Body of pancreas (tissue), 4 donors: ENCODE measurements around the gene TNIP2. TPM values are rescaled to one million over a fixed set of nuclear protein-coding genes. Genes with fewer than 3 reads are reported as not detected.

ENCODE experiments used
- ATAC-seq: fragments of 150-250 bp; one replicate; pipeline ENCODE4 v1.9.1; 2016
- DNase-seq, 4 donors: peaks; one replicate each; pipeline ENCODE4 v3.0.0-alpha.2; 2019
- H3K27ac ChIP-seq, 4 donors: fragments of 200-600 bp; sonication (generic); 1 replicate in 3 of 4; 2 replicates in 1 of 4; pipeline versions ENCODE4 v1.5.1 to v1.6.1; 2016 to 2019; ENCODE audit warnings: mild to moderate bottlenecking in 1 of 4, mixed read lengths in 1 of 4, moderate library complexity in 1 of 4
- H3K27me3 ChIP-seq, 2 donors: fragments of 200-600 bp; sonication (generic); one replicate each; pipeline ENCODE4 v1.6.0; 2016; ENCODE audit warnings: mild to moderate bottlenecking in 1 of 2
- H3K36me3 ChIP-seq, 2 donors: fragments of 200-600 bp; sonication (generic); replicated peaks in 1 of 2; 2 replicates each; pipeline ENCODE4 v1.5.1; 2016; ENCODE audit warnings: low read depth in 2 of 2; ENCODE audit not compliant: insufficient read depth in 1 of 2
- H3K4me1 ChIP-seq: fragments of 200-600 bp; sonication (generic); one replicate; pipeline ENCODE4 v1.6.0; 2016
- H3K4me3 ChIP-seq, 2 donors: fragments of 200-600 bp; sonication (generic); 1 replicate in 1 of 2; 2 replicates in 1 of 2; pipeline ENCODE4 v1.5.1; 2016 to 2019
- H3K9me3 ChIP-seq, 3 donors: fragments of 200-600 bp; sonication (generic); 1 replicate in 2 of 3; 2 replicates in 1 of 3; pipeline ENCODE4 v1.5.1; 2016
- POLR2A ChIP-seq, 3 donors: fragments of 450-650 bp; IDR thresholded peaks; one replicate each; pipeline ENCODE4 v1.6.1; 2016; ENCODE audit warnings: antibody characterized with exemption in 3 of 3, mild to moderate bottlenecking in 2 of 3
- WGBS, 2 donors: methylation state at CpG; one replicate each; pipeline ENCODE4 v1.1.5; 2017; 5-methylcytosine and 5-hydroxymethylcytosine counted together
- intact Hi-C: fragments of 100-400 bp; cut with DNase I; formaldehyde crosslinking; loops from one replicate; pipeline ENCODE4 v1.15.1; 2023
- total RNA-seq, 2 donors: library from RNA; depleted of rRNA; stranded (reverse); fragments of >200 nt; gene quantifications; one replicate each; pipeline ENCODE4 v1.1.0, GENCODE V29; 2016
- TF ChIP-seq, protein P1 (sequence below), 7 experiments: fragments of 450-650 bp in 4 of 7; fragments of 200-600 bp in 3 of 7; sonication (generic) in 3 of 7; IDR thresholded peaks; one replicate each; pipeline ENCODE4 v1.5.1; 2016 to 2019; ENCODE audit warnings: antibody characterized with exemption in 7 of 7

TNIP2 gene
- total RNA-seq, 2 donors from 2014 or later: 39.7 to 75.8 TPM

DNA sequence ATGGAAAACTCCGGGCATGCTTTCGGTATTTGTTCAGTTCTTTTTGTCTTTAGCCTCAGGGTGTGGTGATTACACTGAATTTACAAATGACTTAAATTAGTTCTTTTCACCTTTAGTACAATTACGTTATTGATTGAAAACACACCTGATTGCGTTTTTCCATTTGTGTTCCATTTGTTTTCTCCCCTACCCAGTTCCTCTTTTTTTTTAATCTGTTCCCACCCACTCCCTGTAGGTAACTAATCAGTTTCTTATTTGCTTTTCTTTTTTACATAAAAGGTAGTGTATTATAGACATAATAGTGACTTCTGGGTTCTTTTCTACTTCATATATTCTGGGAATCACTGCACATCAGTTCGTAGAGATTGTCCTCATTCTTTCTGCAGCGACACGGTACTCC lies 53.4 kb downstream of the TNIP2 start:
- intact Hi-C loops: no loop called here
- no peak overlapping the region for H3K27ac ChIP-seq

GRCh38 chr4:2702361-2702760 lies 53.8 kb downstream of the TNIP2 start:
- H3K36me3 ChIP-seq: peaks cover 10 to 34% of the 10 kb centered on the region in 2 donors
- no peaks in the 10 kb centered on the region for H3K27me3 ChIP-seq
- intact Hi-C loops: no loop called here
- no peaks in the 10 kb centered on the region for H3K4me1 ChIP-seq
- WGBS, 2 donors: 94 to 95% methylated on average over 8 of the region's 8 CpGs
- H3K27ac ChIP-seq: no peak overlapping the region
- H3K9me3 ChIP-seq: no peaks in the 10 kb centered on the region
- ATAC-seq: no peak
- no peak for DNase-seq
- TF ChIP-seq, protein P1, sequence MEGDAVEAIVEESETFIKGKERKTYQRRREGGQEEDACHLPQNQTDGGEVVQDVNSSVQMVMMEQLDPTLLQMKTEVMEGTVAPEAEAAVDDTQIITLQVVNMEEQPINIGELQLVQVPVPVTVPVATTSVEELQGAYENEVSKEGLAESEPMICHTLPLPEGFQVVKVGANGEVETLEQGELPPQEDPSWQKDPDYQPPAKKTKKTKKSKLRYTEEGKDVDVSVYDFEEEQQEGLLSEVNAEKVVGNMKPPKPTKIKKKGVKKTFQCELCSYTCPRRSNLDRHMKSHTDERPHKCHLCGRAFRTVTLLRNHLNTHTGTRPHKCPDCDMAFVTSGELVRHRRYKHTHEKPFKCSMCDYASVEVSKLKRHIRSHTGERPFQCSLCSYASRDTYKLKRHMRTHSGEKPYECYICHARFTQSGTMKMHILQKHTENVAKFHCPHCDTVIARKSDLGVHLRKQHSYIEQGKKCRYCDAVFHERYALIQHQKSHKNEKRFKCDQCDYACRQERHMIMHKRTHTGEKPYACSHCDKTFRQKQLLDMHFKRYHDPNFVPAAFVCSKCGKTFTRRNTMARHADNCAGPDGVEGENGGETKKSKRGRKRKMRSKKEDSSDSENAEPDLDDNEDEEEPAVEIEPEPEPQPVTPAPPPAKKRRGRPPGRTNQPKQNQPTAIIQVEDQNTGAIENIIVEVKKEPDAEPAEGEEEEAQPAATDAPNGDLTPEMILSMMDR (IDR thresholded peaks at IDR 0.05): no peak
- no peak for TF ChIP-seq POLR2A (IDR thresholded peaks at IDR 0.05)
- H3K4me3 ChIP-seq: no peak overlapping the region

More for the DNA sequence above, 53.4 kb downstream of the TNIP2 start:
- H3K27me3 ChIP-seq: no peaks in the 10 kb centered on the region
- TF ChIP-seq, protein P1 (IDR thresholded peaks at IDR 0.05): no peak
- no peak for TF ChIP-seq POLR2A (IDR thresholded peaks at IDR 0.05)
- no peaks in the 10 kb centered on the region for H3K4me1 ChIP-seq
- H3K9me3 ChIP-seq: no peaks in the 10 kb centered on the region
- no peak overlapping the region for H3K4me3 ChIP-seq
- ATAC-seq: no peak
- DNase-seq: no peak
- WGBS, 2 donors: 81 to 95% methylated on average over 7 of the region's 7 CpGs
- H3K36me3 ChIP-seq: peaks cover 10 to 34% of the 10 kb centered on the region in 2 donors

DNA sequence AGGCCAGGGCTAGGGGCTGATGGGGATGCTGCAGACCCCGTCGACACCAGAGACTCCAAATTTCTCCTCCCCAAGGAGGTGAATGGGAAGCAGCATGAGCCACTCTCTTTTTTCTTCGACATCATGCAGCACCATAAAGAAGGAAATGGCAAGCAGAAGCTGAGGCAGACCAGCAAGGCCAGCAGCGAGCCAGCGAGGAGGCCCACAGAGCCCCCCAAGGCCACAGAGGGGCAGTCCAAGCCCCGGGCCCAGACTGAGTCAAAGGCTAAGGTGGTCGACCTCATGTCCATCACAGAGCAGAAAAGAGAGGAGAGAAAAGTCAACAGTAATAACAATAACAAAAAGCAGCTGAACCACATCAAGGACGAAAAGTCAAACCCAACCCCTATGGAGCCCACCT lies 56.1 kb downstream of the TNIP2 start:
- H3K27ac ChIP-seq: no peak overlapping the region
- DNase-seq (no peak), ATAC-seq (no peak)
- no peaks in the 10 kb centered on the region for H3K27me3 ChIP-seq
- TF ChIP-seq, protein P1 (IDR thresholded peaks at IDR 0.05): no peak
- TF ChIP-seq POLR2A (IDR thresholded peaks at IDR 0.05): no peak
- peaks cover 10 to 47% of the 10 kb centered on the region in 2 donors for H3K36me3 ChIP-seq
- H3K9me3 ChIP-seq: no peaks in the 10 kb centered on the region
- 87 to 88% methylated on average over 8 of the region's 8 CpGs for WGBS, 2 donors
- intact Hi-C loops: no loop called here
- H3K4me3 ChIP-seq: no peak overlapping the region
- H3K4me1 ChIP-seq: no peaks in the 10 kb centered on the region

- TF ChIP-seq, protein P1 (IDR thresholded peaks at IDR 0.05): no peak
- TF ChIP-seq POLR2A (IDR thresholded peaks at IDR 0.05): no peak
- no peak for DNase-seq
These were observed 56.6 kb downstream of the TNIP2 start for GRCh38 chr4:2699534-2699933.

GRCh38 chr4:2698951-2699505 lies 57.1 kb downstream of the TNIP2 start:
- Histone ChIP-seq H3K4me1 (no peaks in the 10 kb centered on the region), H3K9me3 (no peaks in the 10 kb centered on the region), H3K27ac (no peak overlapping the region), H3K36me3 (peaks cover 10 to 50% of the 10 kb centered on the region in 2 donors), H3K4me3 (no peak overlapping the region), H3K27me3 (no peaks in the 10 kb centered on the region)
- DNase-seq: no peak
- 90% methylated on average over 10 to 12 of the region's 12 CpGs for WGBS, 2 donors
- intact Hi-C loops: no loop called here
- no peak for ATAC-seq
- TF ChIP-seq POLR2A (IDR thresholded peaks at IDR 0.05): no peak
- TF ChIP-seq, protein P1 (IDR thresholded peaks at IDR 0.05): no peak

More at GRCh38 chr4:2699534-2699933, 56.6 kb downstream of the TNIP2 start:
- Histone ChIP-seq H3K27me3 (no peaks in the 10 kb centered on the region), H3K4me3 (no peak overlapping the region), H3K36me3 (peaks cover 10 to 50% of the 10 kb centered on the region in 2 donors), H3K9me3 (no peaks in the 10 kb centered on the region), H3K4me1 (no peaks in the 10 kb centered on the region), H3K27ac (no peak overlapping the region)
- WGBS, 2 donors: 83 to 89% methylated on average over 7 of the region's 7 CpGs
- no peak for ATAC-seq
- intact Hi-C loops: no loop called here
